ENCODE data around the gene PURB. TPM values are rescaled to one million over a fixed set of nuclear protein-coding genes. Genes with fewer than 3 reads are reported as not detected.
"Not testable (repeated sequence)": the region's sequence is repeated elsewhere in the genome, so short reads cannot be mapped to it uniquely, and the experiment has no call there.

PURB gene
- 10 to 100 TPM; 18.0 to 31.5 TPM for total RNA-seq

- Histone ChIP-seq H3K27me3 (replicated peaks; ENCODE audit: insufficient read depth) (no peaks in the 10 kb centered on the region), H3K36me3 (no peaks in the 10 kb centered on the region), H3K27ac (peak within 1 kb of the TSS; percentile 100), H3K9me3 (no peaks in the 10 kb centered on the region), H3K4me1 (ENCODE audit: control insufficient read depth in 1 of 2, low read depth in 2 of 2) (peaks cover 37 to 49% of the 10 kb centered on the region in 2 donors), H3K4me3 (peak within 1 kb of the TSS; percentile 92)
- TF ChIP-seq CTCF (IDR thresholded peaks at IDR 0.05): no peak
- DNase-seq (ENCODE audit: low spot score) (peak; percentile 84), ATAC-seq (ENCODE audit: insufficient number of reproducible peaks, low FRiP score, low read depth) (peak; percentile 87)
Measured at GRCh38 chr7:44885394-44886317, at the start of gene PURB. Gene PURB, minus strand, starts transcription at chr7:44885530. Its CDS starts 182 bp downstream, at chr7:44885348.

- DNase-seq (ENCODE audit: low spot score) (no peak), ATAC-seq (ENCODE audit: insufficient number of reproducible peaks, low FRiP score, low read depth) (no peak)
- Histone ChIP-seq H3K36me3 (no peaks in the 10 kb centered on the region), H3K4me3 (no peak overlapping the region), H3K9me3 (no peaks in the 10 kb centered on the region), H3K27ac (no peak overlapping the region), H3K4me1 (ENCODE audit: control insufficient read depth in 1 of 2, low read depth in 2 of 2) (no peaks in the 10 kb centered on the region), H3K27me3 (replicated peaks; ENCODE audit: insufficient read depth) (no peaks in the 10 kb centered on the region)
- TF ChIP-seq CTCF (IDR thresholded peaks at IDR 0.05): no peak
Measured at GRCh38 chr7:44935016-44935415, 49.7 kb upstream of the PURB start.

GRCh38 chr7:44934510-44934909 is 49.2 kb upstream of the PURB start:
- ATAC-seq (ENCODE audit: insufficient number of reproducible peaks, low FRiP score, low read depth); H3K27me3 ChIP-seq (replicated peaks; ENCODE audit: insufficient read depth); DNase-seq (ENCODE audit: low spot score); H3K27ac ChIP-seq; H3K4me1 ChIP-seq (ENCODE audit: control insufficient read depth in 1 of 2, low read depth in 2 of 2); H3K9me3 ChIP-seq; H3K4me3 ChIP-seq; H3K36me3 ChIP-seq: not testable (repeated sequence)

GRCh38 chr7:44930921-44931320 is 45.6 kb upstream of the PURB start:
- Histone ChIP-seq H3K27ac (no peak overlapping the region), H3K36me3 (no peaks in the 10 kb centered on the region), H3K27me3 (replicated peaks; ENCODE audit: insufficient read depth) (no peaks in the 10 kb centered on the region), H3K4me3 (no peak overlapping the region), H3K9me3 (no peaks in the 10 kb centered on the region), H3K4me1 (ENCODE audit: control insufficient read depth in 1 of 2, low read depth in 2 of 2) (no peaks in the 10 kb centered on the region)
- TF ChIP-seq CTCF (IDR thresholded peaks at IDR 0.05): no peak
- ATAC-seq (ENCODE audit: insufficient number of reproducible peaks, low FRiP score, low read depth) (no peak), DNase-seq (ENCODE audit: low spot score) (no peak)

- Histone ChIP-seq H3K27me3 (replicated peaks; ENCODE audit: insufficient read depth) (no peaks in the 10 kb centered on the region), H3K9me3 (no peaks in the 10 kb centered on the region), H3K4me1 (ENCODE audit: control insufficient read depth in 1 of 2, low read depth in 2 of 2) (no peaks in the 10 kb centered on the region), H3K36me3 (no peaks in the 10 kb centered on the region), H3K27ac (no peak overlapping the region), H3K4me3 (no peak overlapping the region)
- peak; percentile 15 for TF ChIP-seq CTCF (IDR thresholded peaks at IDR 0.05)
- ATAC-seq (ENCODE audit: insufficient number of reproducible peaks, low FRiP score, low read depth) (no peak), DNase-seq (ENCODE audit: low spot score) (no peak)
Measured at GRCh38 chr7:44922351-44922694, 37.0 kb upstream of the PURB start.
